Breast epithelium (tissue), 4 donors: Measurements from ENCODE around the gene DUSP6. TPM values are rescaled to one million over a fixed set of nuclear protein-coding genes. Genes with fewer than 3 reads are reported as not detected.

Experiments used
- DNase-seq, 2 donors: peaks; one replicate each; pipeline ENCODE4 v3.0.0-alpha.2; 2019; ENCODE audit warnings: low spot score in 2 of 2
- H3K27ac ChIP-seq, 2 donors: fragments of 200-600 bp; sonication (generic) in 1 of 2; one replicate each; pipeline ENCODE4 v1.5.1; 2016 to 2019; ENCODE audit warnings: mild to moderate bottlenecking in 1 of 2
- H3K27me3 ChIP-seq, 2 donors: fragments of 200-600 bp; sonication (generic) in 1 of 2; one replicate each; pipeline versions ENCODE4 v1.5.1 to v1.6.0; 2017 to 2019; ENCODE audit warnings: control low read depth in 1 of 2, mild to moderate bottlenecking in 1 of 2
- H3K36me3 ChIP-seq: fragments of 200-600 bp; one replicate; pipeline ENCODE4 v1.5.1; 2019
- H3K4me1 ChIP-seq, 2 donors: fragments of 200-600 bp; sonication (generic); one replicate each; pipeline ENCODE4 v1.5.1; 2016 to 2019; ENCODE audit warnings: control low read depth in 1 of 2
- H3K4me3 ChIP-seq, 3 donors: fragments of 200-600 bp; sonication (generic); 1 replicate in 2 of 3; 2 replicates in 1 of 3; pipeline ENCODE4 v1.5.1; 2016 to 2019; ENCODE audit warnings: mild to moderate bottlenecking in 3 of 3, moderate library complexity in 2 of 3
- H3K9me3 ChIP-seq, 2 donors: fragments of 200-600 bp; sonication (generic) in 1 of 2; one replicate each; pipeline ENCODE4 v1.5.1; 2016 to 2019; ENCODE audit warnings: control low read depth in 1 of 2
- CTCF ChIP-seq, 3 donors: fragments of 450-650 bp; IDR thresholded peaks; one replicate each; pipeline ENCODE4 v1.5.1; 2016 to 2017; ENCODE audit warnings: antibody characterized with exemption in 3 of 3, mild to moderate bottlenecking in 3 of 3, moderate library complexity in 3 of 3
- POLR2A ChIP-seq: fragments of 450-650 bp; IDR thresholded peaks from one replicate; pipeline ENCODE4 v1.6.1; 2016; ENCODE audit warnings: antibody characterized with exemption, mild to moderate bottlenecking, moderate library complexity
- POLR2AphosphoS5 ChIP-seq, 3 donors: sonication (generic); formaldehyde crosslinking; IDR thresholded peaks; one replicate each; pipeline ENCODE4 v1.6.1; 2017; ENCODE audit warnings: antibody characterized with exemption in 3 of 3
- intact Hi-C: fragments of 100-400 bp; cut with DNase I; formaldehyde crosslinking; loops from one replicate; pipeline ENCODE4 v1.15.1; 2023; ENCODE audit warnings: low total_unique reads
- total RNA-seq, 3 donors: library from RNA; depleted of rRNA; stranded (reverse); fragments of >200 nt; gene quantifications; one replicate each; pipeline ENCODE4 v1.1.0, GENCODE V29; 2016

DUSP6 gene
- total RNA-seq, 3 donors from 2014 or later: 53.8 to 97.5 (median 88.8) TPM

- Histone ChIP-seq H3K9me3 (no peaks in the 10 kb centered on the region), H3K27me3 (no peaks in the 10 kb centered on the region), H3K27ac (peak overlapping the region; percentile 56 to 98), H3K4me3 (no peak overlapping the region), H3K36me3 (no peaks in the 10 kb centered on the region), H3K4me1 (no peaks in the 10 kb centered on the region)
- intact Hi-C loops: loop anchor here (10.0 kb wide), 1 partner anchor 97 kb away; no protein-coding TSS in a partner anchor
- DNase-seq: no peak
- no peak for TF ChIP-seq CTCF (IDR thresholded peaks at IDR 0.05)
- TF ChIP-seq POLR2A: no peak
Measured at GRCh38 chr12:89357297-89357730, 5.0 kb upstream of the DUSP6 start.

- intact Hi-C loops: loop anchor here (10.0 kb wide), 1 partner anchor 99 kb away; no protein-coding TSS in a partner anchor
Measured at GRCh38 chr12:89356069-89356665, 3.9 kb upstream of the DUSP6 start.

GRCh38 chr12:89355243-89356068 lies 3.2 kb upstream of the DUSP6 start:
- H3K9me3 ChIP-seq: no peaks in the 10 kb centered on the region
- H3K4me3 ChIP-seq: peak overlapping the region; percentile 85 to 93 (median 91)
- H3K4me1 ChIP-seq: no peaks in the 10 kb centered on the region
- peak overlapping the region; percentile 98 to 99 for H3K27ac ChIP-seq
- intact Hi-C loops: loop anchor here (10.0 kb wide), 1 partner anchor 99 kb away; no protein-coding TSS in a partner anchor
- TF ChIP-seq CTCF (IDR thresholded peaks at IDR 0.05) (peak in 2 of 3 donors; percentile 19 to 24), POLR2AphosphoS5 (IDR thresholded peaks at IDR 0.05) (no peak), POLR2A (no peak)
- H3K27me3 ChIP-seq: no peaks in the 10 kb centered on the region
- no peak for DNase-seq
- H3K36me3 ChIP-seq: no peaks in the 10 kb centered on the region

More at GRCh38 chr12:89356069-89356665, 3.9 kb upstream of the DUSP6 start:
- H3K27me3 ChIP-seq: no peaks in the 10 kb centered on the region
- no peaks in the 10 kb centered on the region for H3K9me3 ChIP-seq
- H3K27ac ChIP-seq: peak overlapping the region; percentile 98 to 99
- DNase-seq: no peak
- no peaks in the 10 kb centered on the region for H3K4me1 ChIP-seq
- H3K36me3 ChIP-seq: no peaks in the 10 kb centered on the region
- no peak overlapping the region for H3K4me3 ChIP-seq
- TF ChIP-seq CTCF (IDR thresholded peaks at IDR 0.05) (no peak), POLR2AphosphoS5 (IDR thresholded peaks at IDR 0.05) (no peak), POLR2A (no peak)

GRCh38 chr12:89354612-89355067 lies 2.3 kb upstream of the DUSP6 start:
- DNase-seq: no peak
- Histone ChIP-seq H3K4me3 (peak overlapping the region; percentile 85 to 93 (median 91)), H3K27ac (peak overlapping the region; percentile 98 to 99), H3K4me1 (peaks cover 0 to 2% of the 10 kb centered on the region in 2 donors), H3K27me3 (no peaks in the 10 kb centered on the region), H3K36me3 (no peaks in the 10 kb centered on the region), H3K9me3 (no peaks in the 10 kb centered on the region)
- intact Hi-C loops: loop anchor here (10.0 kb wide), 1 partner anchor 100 kb away; no protein-coding TSS in a partner anchor
- TF ChIP-seq CTCF (IDR thresholded peaks at IDR 0.05): no peak
- no peak for TF ChIP-seq POLR2A
- no peak for TF ChIP-seq POLR2AphosphoS5 (IDR thresholded peaks at IDR 0.05)
